Subcutaneous abdominal adipose tissue (tissue), 5 donors: Measurements from ENCODE around the gene SLC44A2.

Experiments used
- H3K27ac ChIP-seq: one replicate; pipeline ENCODE4 v1.7.0; 2013; ENCODE audit warnings: low read depth, mild to moderate bottlenecking, inconsistent platforms, low read length, moderate library complexity
- H3K27me3 ChIP-seq, 5 donors: one replicate each; pipeline ENCODE4 v1.7.0; 2013; ENCODE audit warnings: low read length in 5 of 5, inconsistent platforms in 1 of 5; ENCODE audit not compliant: control insufficient read depth in 5 of 5, insufficient read depth in 4 of 5
- H3K36me3 ChIP-seq, 5 donors: one replicate each; pipeline ENCODE4 v1.7.0; 2013; ENCODE audit warnings: low read length in 5 of 5; ENCODE audit not compliant: control insufficient read depth in 5 of 5, insufficient read depth in 5 of 5
- H3K4me1 ChIP-seq, 5 donors: one replicate each; pipeline ENCODE4 v1.7.0; 2013; ENCODE audit warnings: low read length in 5 of 5, mild to moderate bottlenecking in 3 of 5, moderate library complexity in 1 of 5; ENCODE audit not compliant: control insufficient read depth in 5 of 5, insufficient read depth in 5 of 5
- H3K4me3 ChIP-seq, 5 donors: one replicate each; pipeline ENCODE4 v1.7.0; 2013; ENCODE audit warnings: low read length in 5 of 5, low read depth in 1 of 5
- H3K9ac ChIP-seq, 5 donors: one replicate each; pipeline ENCODE4 v1.7.0; 2013; ENCODE audit warnings: low read length in 5 of 5, mild to moderate bottlenecking in 4 of 5, moderate library complexity in 3 of 5
- H3K9me3 ChIP-seq, 5 donors: one replicate each; pipeline ENCODE4 v1.7.0; 2013; ENCODE audit warnings: low read length in 5 of 5; ENCODE audit not compliant: control insufficient read depth in 5 of 5
- donor health status: healthy.
- donor health status: healthy.
- donor health status: healthy.
- donor health status: healthy.
- donor health status: healthy.

The SLC44A2 gene

DNA sequence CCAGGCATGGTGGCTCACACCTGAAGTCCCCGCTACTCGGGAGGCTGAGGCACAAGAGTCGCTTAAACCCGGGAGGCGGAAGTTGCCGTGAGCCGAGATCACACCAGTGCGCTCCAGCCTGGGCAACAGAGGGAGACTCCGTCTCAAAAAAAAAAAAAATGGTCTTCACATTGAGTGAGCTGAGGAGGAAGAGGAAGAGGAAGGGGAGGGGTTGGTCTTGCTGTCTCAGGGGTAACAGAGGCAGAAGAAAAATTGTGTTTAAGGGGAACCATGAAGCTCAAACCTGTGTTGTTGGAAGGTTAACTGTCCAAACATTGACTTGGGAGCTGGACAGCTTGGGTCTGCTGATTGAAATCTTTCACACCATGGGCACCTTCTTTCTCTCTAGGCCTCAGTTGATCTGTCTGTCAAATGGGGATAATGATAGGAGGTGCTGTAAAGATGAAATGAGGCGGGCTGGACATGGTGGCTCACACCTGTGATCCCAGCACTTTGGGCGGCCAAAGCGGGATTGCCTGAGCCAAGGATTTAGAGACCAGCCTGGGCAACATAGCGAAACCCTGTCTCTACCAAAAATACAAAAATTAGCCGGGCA, 9.8 kb upstream of the SLC44A2 start:
- peak overlapping the region; percentile 2 for H3K27ac ChIP-seq
- no peaks in the 10 kb centered on the region for H3K27me3 ChIP-seq
- H3K36me3 ChIP-seq: no peaks in the 10 kb centered on the region
- H3K9me3 ChIP-seq: no peaks in the 10 kb centered on the region
- no peak overlapping the region for H3K9ac ChIP-seq
- H3K4me3 ChIP-seq: peak overlapping the region in 1 of 5 donors; percentile 14
- peaks cover 5 to 38% (median 21%) of the 10 kb centered on the region in 5 donors for H3K4me1 ChIP-seq

- Histone ChIP-seq H3K27me3 (no peaks in the 10 kb centered on the region), H3K9me3 (no peaks in the 10 kb centered on the region), H3K9ac (no peak overlapping the region), H3K36me3 (peaks cover 0 to 4% (median 0%) of the 10 kb centered on the region in 5 donors), H3K4me1 (peaks cover 2 to 25% (median 10%) of the 10 kb centered on the region in 5 donors), H3K4me3 (no peak overlapping the region), H3K27ac (peak overlapping the region; percentile 18)
Measured at GRCh38 chr19:10617409-10618121, 7.8 kb upstream of the SLC44A2 start.

DNA sequence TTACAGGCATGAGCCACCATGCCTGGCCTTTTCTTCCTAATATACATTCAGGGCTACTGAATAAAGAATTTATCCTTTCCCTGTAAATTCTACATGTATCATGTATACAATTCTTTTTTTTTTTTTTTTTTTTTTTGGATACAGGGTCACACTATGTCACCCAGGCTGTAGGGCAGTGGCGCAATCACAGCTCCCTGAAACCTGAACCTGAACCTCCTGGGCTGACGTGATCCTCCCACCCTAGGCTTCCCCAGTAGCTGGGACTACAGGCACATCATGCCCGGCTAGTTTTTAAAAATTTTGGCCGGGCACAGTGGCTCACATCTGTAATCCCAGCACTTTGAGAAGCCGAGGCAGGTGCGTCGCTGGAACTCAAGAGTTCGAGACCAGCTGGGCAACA, 6.5 kb upstream of the SLC44A2 start:
- Histone ChIP-seq H3K9me3 (no peaks in the 10 kb centered on the region), H3K4me3 (no peak overlapping the region), H3K27ac (no peak overlapping the region), H3K4me1 (peaks cover 0 to 21% (median 5%) of the 10 kb centered on the region in 5 donors), H3K36me3 (peaks cover 0 to 4% (median 0%) of the 10 kb centered on the region in 5 donors), H3K9ac (no peak overlapping the region), H3K27me3 (no peaks in the 10 kb centered on the region)

DNA sequence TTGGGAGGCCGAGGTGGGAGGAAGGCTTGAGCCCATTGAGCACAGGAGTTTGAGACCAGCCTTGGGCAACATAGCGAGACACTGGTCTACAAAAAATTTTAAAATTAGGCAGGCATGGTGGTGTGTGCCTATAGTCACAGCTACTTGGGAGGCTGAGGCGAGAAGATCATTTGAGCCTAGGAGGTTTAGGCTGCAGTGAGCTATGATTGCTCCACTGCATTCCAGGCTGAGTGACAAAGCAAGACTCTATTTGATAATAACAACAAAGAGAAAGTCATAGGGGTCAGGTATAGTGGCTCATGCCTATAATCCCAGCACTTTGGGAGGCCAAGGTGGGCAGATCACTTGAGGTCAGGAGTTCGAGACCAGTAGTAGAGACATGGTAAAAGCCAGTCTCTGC, 4.6 kb upstream of the SLC44A2 start:
- H3K4me3 ChIP-seq: no peak overlapping the region
- H3K27ac ChIP-seq: no peak overlapping the region
- H3K4me1 ChIP-seq: peaks cover 5 to 25% (median 12%) of the 10 kb centered on the region in 5 donors
- H3K9ac ChIP-seq: no peak overlapping the region
- peaks cover 0 to 4% (median 0%) of the 10 kb centered on the region in 5 donors for H3K36me3 ChIP-seq
- H3K27me3 ChIP-seq: no peaks in the 10 kb centered on the region
- H3K9me3 ChIP-seq: no peaks in the 10 kb centered on the region

DNA sequence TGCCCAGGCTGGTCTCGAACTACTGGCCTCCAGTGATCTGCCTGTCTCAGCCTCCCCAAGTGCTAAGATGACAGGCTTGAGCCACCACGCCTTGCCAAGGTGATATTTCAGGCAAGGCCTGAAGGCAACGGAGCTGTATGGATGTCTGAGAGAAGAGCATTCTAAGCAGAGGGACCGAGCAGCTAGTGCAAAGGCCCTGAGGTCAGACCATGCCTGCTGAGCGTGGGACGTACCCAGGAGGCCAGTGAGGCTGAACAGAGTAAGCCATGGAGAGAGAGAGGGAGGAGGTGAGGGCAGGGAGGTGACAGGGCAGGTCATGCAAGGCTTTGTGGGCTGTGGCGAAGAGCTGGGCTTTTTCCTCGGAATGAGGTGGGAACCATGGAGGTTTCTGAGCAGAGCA, 3.4 kb upstream of the SLC44A2 start:
- peaks cover 5 to 25% (median 15%) of the 10 kb centered on the region in 5 donors for H3K4me1 ChIP-seq
- H3K36me3 ChIP-seq: peaks cover 0 to 4% (median 0%) of the 10 kb centered on the region in 5 donors
- H3K27me3 ChIP-seq: no peaks in the 10 kb centered on the region
- H3K4me3 ChIP-seq: no peak overlapping the region
- H3K9me3 ChIP-seq: no peaks in the 10 kb centered on the region
- H3K9ac ChIP-seq: no peak overlapping the region
- no peak overlapping the region for H3K27ac ChIP-seq

DNA sequence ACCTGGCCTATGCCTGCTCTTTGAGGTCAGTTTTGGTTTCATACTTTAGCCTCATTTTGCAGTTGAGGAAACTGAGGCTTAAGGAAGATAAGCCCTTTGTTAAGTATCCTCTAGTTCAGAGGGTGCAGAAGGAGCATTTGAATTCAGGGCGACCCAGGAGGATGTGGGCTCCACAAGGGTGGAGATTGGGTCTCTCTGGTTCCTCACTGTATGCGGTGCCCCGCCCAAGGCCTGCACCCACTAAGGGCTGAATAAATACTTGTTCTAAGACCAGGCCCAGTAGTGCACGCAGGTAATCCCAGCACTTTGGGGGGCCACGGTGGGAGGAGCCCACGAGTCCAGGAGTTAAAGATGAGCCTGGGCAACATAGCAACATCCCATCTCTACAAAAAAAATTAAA, 768 bp upstream of the SLC44A2 start:
- Histone ChIP-seq H3K4me1 (peaks cover 5 to 21% (median 15%) of the 10 kb centered on the region in 5 donors), H3K4me3 (peak overlapping the region in 4 of 5 donors; percentile 59 to 68 (median 68)), H3K27me3 (no peaks in the 10 kb centered on the region), H3K36me3 (peaks cover 0 to 23% (median 15%) of the 10 kb centered on the region in 5 donors), H3K9ac (no peak overlapping the region), H3K27ac (no peak overlapping the region), H3K9me3 (no peaks in the 10 kb centered on the region)

GRCh38 chr19:10625762-10626138, 397 bp downstream of the SLC44A2 start:
- Histone ChIP-seq H3K27me3 (no peaks in the 10 kb centered on the region), H3K9me3 (no peaks in the 10 kb centered on the region), H3K4me3 (peak overlapping the region in 4 of 5 donors; percentile 51 to 68 (median 63)), H3K36me3 (peaks cover 0 to 29% (median 18%) of the 10 kb centered on the region in 5 donors), H3K4me1 (peaks cover 5 to 21% (median 15%) of the 10 kb centered on the region in 5 donors), H3K27ac (no peak overlapping the region), H3K9ac (peak overlapping the region in 4 of 5 donors; percentile 56 to 77 (median 62))

DNA sequence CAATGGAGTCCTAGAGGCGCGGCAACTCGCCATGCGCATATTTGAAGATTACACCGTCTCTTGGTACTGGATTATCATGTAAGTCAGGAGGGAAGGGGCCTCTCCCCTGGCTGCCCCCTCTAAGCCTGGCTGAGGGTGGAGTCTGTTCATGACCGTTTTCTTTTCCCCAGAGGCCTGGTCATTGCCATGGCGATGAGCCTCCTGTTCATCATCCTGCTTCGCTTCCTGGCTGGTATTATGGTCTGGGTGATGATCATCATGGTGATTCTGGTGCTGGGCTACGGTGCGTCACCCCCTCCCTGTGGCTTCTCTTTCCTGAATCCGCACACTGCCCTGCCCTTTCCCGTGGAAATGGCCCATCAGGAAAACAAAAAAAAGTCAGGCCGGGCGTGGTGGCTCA, 6.5 kb downstream of the SLC44A2 start:
- Histone ChIP-seq H3K4me1 (peaks cover 0 to 14% (median 8%) of the 10 kb centered on the region in 5 donors), H3K9ac (no peak overlapping the region), H3K36me3 (peaks cover 0 to 68% (median 56%) of the 10 kb centered on the region in 5 donors), H3K27me3 (no peaks in the 10 kb centered on the region), H3K9me3 (no peaks in the 10 kb centered on the region), H3K27ac (no peak overlapping the region), H3K4me3 (no peak overlapping the region)

DNA sequence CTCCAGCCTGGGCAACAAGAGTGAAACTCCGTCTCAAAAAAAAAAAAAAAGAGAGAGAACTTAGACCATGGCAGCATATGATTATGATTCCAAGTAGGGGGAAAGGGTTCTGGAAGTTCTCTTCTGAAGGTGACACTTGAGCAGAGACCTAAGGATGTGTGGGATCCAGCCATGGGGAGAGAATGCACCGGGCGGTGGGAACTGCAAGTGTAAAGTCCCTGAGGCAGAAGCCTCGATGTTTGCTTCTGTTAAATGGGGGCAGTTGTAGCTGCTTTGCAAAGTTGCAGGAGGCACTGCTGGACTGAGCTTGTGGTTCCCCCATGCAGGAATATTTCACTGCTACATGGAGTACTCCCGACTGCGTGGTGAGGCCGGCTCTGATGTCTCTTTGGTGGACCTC, 9.1 kb downstream of the SLC44A2 start:
- peaks cover 0 to 73% (median 60%) of the 10 kb centered on the region in 5 donors for H3K36me3 ChIP-seq
- H3K27ac ChIP-seq: no peak overlapping the region

DNA sequence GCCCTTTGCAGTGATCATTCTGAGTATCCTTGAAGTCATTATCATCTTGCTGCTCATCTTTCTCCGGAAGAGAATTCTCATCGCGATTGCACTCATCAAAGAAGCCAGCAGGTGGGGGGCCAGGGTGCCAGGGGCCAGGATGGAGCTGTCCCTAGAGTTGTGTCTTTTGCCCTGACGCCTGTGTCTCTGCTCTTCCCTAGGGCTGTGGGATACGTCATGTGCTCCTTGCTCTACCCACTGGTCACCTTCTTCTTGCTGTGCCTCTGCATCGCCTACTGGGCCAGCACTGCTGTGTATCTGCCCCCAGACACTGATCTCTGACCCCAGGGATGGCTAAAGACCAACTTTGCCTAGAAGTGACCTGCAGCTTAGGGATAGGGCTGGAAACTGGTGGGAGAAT, 9.6 kb downstream of the SLC44A2 start:
- Histone ChIP-seq H3K4me1 (peaks cover 0 to 22% (median 17%) of the 10 kb centered on the region in 5 donors), H3K36me3 (peaks cover 0 to 73% (median 60%) of the 10 kb centered on the region in 5 donors), H3K9ac (no peak overlapping the region), H3K27me3 (no peaks in the 10 kb centered on the region), H3K4me3 (no peak overlapping the region), H3K9me3 (no peaks in the 10 kb centered on the region), H3K27ac (no peak overlapping the region)

More for the DNA sequence above, 9.1 kb downstream of the SLC44A2 start:
- Histone ChIP-seq H3K4me1 (peaks cover 0 to 18% (median 12%) of the 10 kb centered on the region in 5 donors), H3K9ac (no peak overlapping the region), H3K4me3 (no peak overlapping the region), H3K27me3 (no peaks in the 10 kb centered on the region), H3K9me3 (no peaks in the 10 kb centered on the region)
